Measurements from ENCODE around the gene NRAP. TPM values are rescaled to one million over a fixed set of nuclear protein-coding genes. Genes with fewer than 3 reads are reported as not detected.

NRAP gene
- total RNA-seq, 1 donor from 2014 or later: not detected

GRCh38 chr10:113565364-113565763 is 98.5 kb downstream of the NRAP start:
- Mint-ChIP-seq H3K4me1 (ENCODE audit: unreplicated experiment) (no peaks in the 10 kb centered on the region), H3K27ac (ENCODE audit: unreplicated experiment) (no peak overlapping the region), H3K4me3 (ENCODE audit: unreplicated experiment) (no peak overlapping the region), H3K9me3 (ENCODE audit: unreplicated experiment) (no peaks in the 10 kb centered on the region), H3K36me3 (ENCODE audit: low read depth, unreplicated experiment) (no peaks in the 10 kb centered on the region), H3K27me3 (ENCODE audit: unreplicated experiment) (peaks cover 3% of the 10 kb centered on the region)
- TF ChIP-seq, protein P1, sequence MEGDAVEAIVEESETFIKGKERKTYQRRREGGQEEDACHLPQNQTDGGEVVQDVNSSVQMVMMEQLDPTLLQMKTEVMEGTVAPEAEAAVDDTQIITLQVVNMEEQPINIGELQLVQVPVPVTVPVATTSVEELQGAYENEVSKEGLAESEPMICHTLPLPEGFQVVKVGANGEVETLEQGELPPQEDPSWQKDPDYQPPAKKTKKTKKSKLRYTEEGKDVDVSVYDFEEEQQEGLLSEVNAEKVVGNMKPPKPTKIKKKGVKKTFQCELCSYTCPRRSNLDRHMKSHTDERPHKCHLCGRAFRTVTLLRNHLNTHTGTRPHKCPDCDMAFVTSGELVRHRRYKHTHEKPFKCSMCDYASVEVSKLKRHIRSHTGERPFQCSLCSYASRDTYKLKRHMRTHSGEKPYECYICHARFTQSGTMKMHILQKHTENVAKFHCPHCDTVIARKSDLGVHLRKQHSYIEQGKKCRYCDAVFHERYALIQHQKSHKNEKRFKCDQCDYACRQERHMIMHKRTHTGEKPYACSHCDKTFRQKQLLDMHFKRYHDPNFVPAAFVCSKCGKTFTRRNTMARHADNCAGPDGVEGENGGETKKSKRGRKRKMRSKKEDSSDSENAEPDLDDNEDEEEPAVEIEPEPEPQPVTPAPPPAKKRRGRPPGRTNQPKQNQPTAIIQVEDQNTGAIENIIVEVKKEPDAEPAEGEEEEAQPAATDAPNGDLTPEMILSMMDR (IDR thresholded peaks at IDR 0.05; ENCODE audit: unreplicated experiment): no peak
- DNase-seq (ENCODE audit: low spot score): no peak

- peak; percentile 84 for DNase-seq (ENCODE audit: low spot score)
- Mint-ChIP-seq H3K27ac (ENCODE audit: unreplicated experiment) (no peak overlapping the region), H3K9me3 (ENCODE audit: unreplicated experiment) (no peaks in the 10 kb centered on the region), H3K4me1 (ENCODE audit: unreplicated experiment) (no peaks in the 10 kb centered on the region), H3K4me3 (ENCODE audit: unreplicated experiment) (no peak overlapping the region), H3K36me3 (ENCODE audit: low read depth, unreplicated experiment) (no peaks in the 10 kb centered on the region), H3K27me3 (ENCODE audit: unreplicated experiment) (peaks cover 10% of the 10 kb centered on the region)
- TF ChIP-seq, protein P1 (IDR thresholded peaks at IDR 0.05; ENCODE audit: unreplicated experiment): peak; percentile 95
Observed at GRCh38 chr10:113563306-113564088, 100.3 kb downstream of the NRAP start.

GRCh38 chr10:113562704-113563103 is 101.1 kb downstream of the NRAP start:
- TF ChIP-seq, protein P1 (IDR thresholded peaks at IDR 0.05; ENCODE audit: unreplicated experiment): no peak
- peaks cover 14% of the 10 kb centered on the region for H3K27me3 Mint-ChIP-seq (ENCODE audit: unreplicated experiment)

GRCh38 chr10:113562069-113562468 is 101.8 kb downstream of the NRAP start:
- H3K27ac Mint-ChIP-seq (ENCODE audit: unreplicated experiment): no peak overlapping the region
- H3K4me3 Mint-ChIP-seq (ENCODE audit: unreplicated experiment): no peak overlapping the region
- TF ChIP-seq, protein P1 (IDR thresholded peaks at IDR 0.05; ENCODE audit: unreplicated experiment): no peak
- DNase-seq (ENCODE audit: low spot score): no peak
- no peaks in the 10 kb centered on the region for H3K9me3 Mint-ChIP-seq (ENCODE audit: unreplicated experiment)
- no peaks in the 10 kb centered on the region for H3K4me1 Mint-ChIP-seq (ENCODE audit: unreplicated experiment)
- no peaks in the 10 kb centered on the region for H3K36me3 Mint-ChIP-seq (ENCODE audit: low read depth, unreplicated experiment)
- peaks cover 14% of the 10 kb centered on the region for H3K27me3 Mint-ChIP-seq (ENCODE audit: unreplicated experiment)

More at GRCh38 chr10:113562704-113563103, 101.1 kb downstream of the NRAP start:
- Mint-ChIP-seq H3K4me3 (ENCODE audit: unreplicated experiment) (no peak overlapping the region), H3K27ac (ENCODE audit: unreplicated experiment) (no peak overlapping the region), H3K4me1 (ENCODE audit: unreplicated experiment) (no peaks in the 10 kb centered on the region), H3K9me3 (ENCODE audit: unreplicated experiment) (no peaks in the 10 kb centered on the region), H3K36me3 (ENCODE audit: low read depth, unreplicated experiment) (no peaks in the 10 kb centered on the region)
- DNase-seq (ENCODE audit: low spot score): no peak

GRCh38 chr10:113561214-113561613 is 102.6 kb downstream of the NRAP start:
- Mint-ChIP-seq H3K4me3 (ENCODE audit: unreplicated experiment) (no peak overlapping the region), H3K27me3 (ENCODE audit: unreplicated experiment) (peaks cover 12% of the 10 kb centered on the region), H3K27ac (ENCODE audit: unreplicated experiment) (no peak overlapping the region), H3K4me1 (ENCODE audit: unreplicated experiment) (no peaks in the 10 kb centered on the region), H3K36me3 (ENCODE audit: low read depth, unreplicated experiment) (no peaks in the 10 kb centered on the region), H3K9me3 (ENCODE audit: unreplicated experiment) (no peaks in the 10 kb centered on the region)
- TF ChIP-seq, protein P1 (IDR thresholded peaks at IDR 0.05; ENCODE audit: unreplicated experiment): no peak
- DNase-seq (ENCODE audit: low spot score): no peak
